Measurements from ENCODE around the gene SERPINB13. TPM values are rescaled to one million over a fixed set of nuclear protein-coding genes. Genes with fewer than 3 reads are reported as not detected.
A peak's percentile ranks its signal among the peaks of the same experiment; 100 is the strongest.
"Not testable (repeated sequence)": the region's sequence is repeated elsewhere in the genome, so short reads cannot be mapped to it uniquely, and the experiment has no call there.

Gene SERPINB13
- polyA plus RNA-seq, 1 donor (not counting 4 experiments of a cell fraction or from before 2014, with no cell fraction given): 44.6 TPM

DNA sequence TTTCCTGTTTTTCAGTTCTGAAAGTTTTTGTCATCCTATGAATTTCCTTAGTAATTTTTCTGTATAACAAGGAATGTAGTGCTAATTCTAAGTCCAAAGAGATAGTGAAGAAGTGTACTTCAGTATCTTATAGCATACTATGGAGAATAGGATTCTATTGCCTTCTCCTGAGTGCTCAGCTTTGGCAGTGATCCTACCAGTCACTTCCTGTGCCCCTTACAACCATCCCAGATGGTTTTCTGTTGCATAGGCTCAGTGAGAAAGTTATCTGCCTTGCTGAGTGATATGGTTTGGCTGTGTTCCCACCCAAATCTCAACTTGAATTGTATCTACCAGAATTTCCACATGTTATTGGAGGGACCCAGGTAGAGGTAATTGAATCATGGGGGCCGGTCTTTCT is 57.6 kb downstream of the SERPINB13 start:
- H3K4me2 ChIP-seq (ENCODE audit: control insufficient read depth, extremely low read depth, insufficient read depth, low read depth, low read length); dilution Hi-C loops (cut with MboI; ENCODE audit: extremely low pct_ligation_motif_present, low sequenced_read_pairs); H3K27me3 ChIP-seq (ENCODE audit: control insufficient read depth, extremely low read depth, insufficient read depth, low read length); H3K27ac ChIP-seq (ENCODE audit: control insufficient read depth, insufficient read depth, low read length); H3K9me1 ChIP-seq (ENCODE audit: control insufficient read depth, extremely low read depth, insufficient read depth, low read length); H3K9me3 ChIP-seq (ENCODE audit: control insufficient read depth, low read depth, low read length); H3K79me2 ChIP-seq (ENCODE audit: control insufficient read depth, insufficient read depth, low read length); DNase-seq (ENCODE audit: low read depth, low spot score); H2AFZ ChIP-seq (ENCODE audit: control insufficient read depth, low read length); H4K20me1 ChIP-seq (ENCODE audit: control insufficient read depth, extremely low read depth, insufficient read depth, low read length); H3K4me3 ChIP-seq (ENCODE audit: control insufficient read depth in 2 of 3, extremely low read depth in 1 of 3, insufficient read depth in 2 of 3, low read depth in 1 of 3, low read length in 3 of 3); H3K9ac ChIP-seq (ENCODE audit: control insufficient read depth, extremely low read depth, insufficient read depth, low read length); H3K36me3 ChIP-seq (ENCODE audit: control insufficient read depth in 2 of 2, extremely low read depth in 1 of 2, insufficient read depth in 2 of 2, low read length in 2 of 2); H3K4me1 ChIP-seq (ENCODE audit: control insufficient read depth, extremely low read depth, insufficient read depth, low read length): not testable (repeated sequence)
- peak; percentile 96 for FAIRE-seq

DNA sequence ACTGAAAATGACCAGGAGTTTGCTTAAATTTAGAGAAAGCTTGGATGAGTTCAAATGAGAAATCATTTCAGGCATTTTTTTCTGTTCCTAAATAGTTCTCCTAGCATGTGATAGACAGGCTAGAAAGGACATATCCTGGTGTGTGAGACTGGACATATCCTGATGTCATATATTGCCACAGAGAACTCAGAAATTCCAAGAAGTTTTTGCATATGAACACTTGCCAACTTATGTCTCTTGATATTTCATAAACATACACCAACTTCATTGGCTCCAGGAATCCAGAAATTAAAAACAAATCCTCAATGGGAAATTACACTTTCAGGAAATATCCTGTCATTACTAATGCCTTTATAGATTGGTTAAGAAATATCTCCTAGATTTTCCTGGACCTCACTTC is 59.8 kb downstream of the SERPINB13 start:
- no peak overlapping the region for H3K9ac ChIP-seq (ENCODE audit: control insufficient read depth, extremely low read depth, insufficient read depth, low read length)
- no peak for TF ChIP-seq EZH2 (IDR thresholded peaks at IDR 0.05; ENCODE audit: low read length)
- TF ChIP-seq, protein P1, sequence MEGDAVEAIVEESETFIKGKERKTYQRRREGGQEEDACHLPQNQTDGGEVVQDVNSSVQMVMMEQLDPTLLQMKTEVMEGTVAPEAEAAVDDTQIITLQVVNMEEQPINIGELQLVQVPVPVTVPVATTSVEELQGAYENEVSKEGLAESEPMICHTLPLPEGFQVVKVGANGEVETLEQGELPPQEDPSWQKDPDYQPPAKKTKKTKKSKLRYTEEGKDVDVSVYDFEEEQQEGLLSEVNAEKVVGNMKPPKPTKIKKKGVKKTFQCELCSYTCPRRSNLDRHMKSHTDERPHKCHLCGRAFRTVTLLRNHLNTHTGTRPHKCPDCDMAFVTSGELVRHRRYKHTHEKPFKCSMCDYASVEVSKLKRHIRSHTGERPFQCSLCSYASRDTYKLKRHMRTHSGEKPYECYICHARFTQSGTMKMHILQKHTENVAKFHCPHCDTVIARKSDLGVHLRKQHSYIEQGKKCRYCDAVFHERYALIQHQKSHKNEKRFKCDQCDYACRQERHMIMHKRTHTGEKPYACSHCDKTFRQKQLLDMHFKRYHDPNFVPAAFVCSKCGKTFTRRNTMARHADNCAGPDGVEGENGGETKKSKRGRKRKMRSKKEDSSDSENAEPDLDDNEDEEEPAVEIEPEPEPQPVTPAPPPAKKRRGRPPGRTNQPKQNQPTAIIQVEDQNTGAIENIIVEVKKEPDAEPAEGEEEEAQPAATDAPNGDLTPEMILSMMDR (optimal IDR thresholded peaks at IDR 0.05 in 1 of 3, IDR thresholded peaks at IDR 0.05 in 1 of 3, conservative IDR thresholded peaks at IDR 0.05 in 1 of 3; ENCODE audit: extremely low read depth in 1 of 3, insufficient read depth in 2 of 3, low read length in 3 of 3): no peak
- H3K4me1 ChIP-seq (ENCODE audit: control insufficient read depth, extremely low read depth, insufficient read depth, low read length): peaks cover 3% of the 10 kb centered on the region
- no peaks in the 10 kb centered on the region for H3K9me3 ChIP-seq (ENCODE audit: control insufficient read depth, low read depth, low read length)
- no peaks in the 10 kb centered on the region for H3K79me2 ChIP-seq (ENCODE audit: control insufficient read depth, insufficient read depth, low read length)
- dilution Hi-C loops (cut with MboI; ENCODE audit: extremely low pct_ligation_motif_present, low sequenced_read_pairs): no loop called here
- H2AFZ ChIP-seq (ENCODE audit: control insufficient read depth, low read length): no peak overlapping the region
- no peaks in the 10 kb centered on the region for H4K20me1 ChIP-seq (ENCODE audit: control insufficient read depth, extremely low read depth, insufficient read depth, low read length)
- H3K4me3 ChIP-seq (ENCODE audit: control insufficient read depth in 2 of 3, extremely low read depth in 1 of 3, insufficient read depth in 2 of 3, low read depth in 1 of 3, low read length in 3 of 3): no peak overlapping the region
- H3K27ac ChIP-seq (ENCODE audit: control insufficient read depth, insufficient read depth, low read length): no peak overlapping the region
- H3K9me1 ChIP-seq (ENCODE audit: control insufficient read depth, extremely low read depth, insufficient read depth, low read length): no peaks in the 10 kb centered on the region
- DNase-seq (ENCODE audit: low read depth, low spot score) (no peak), FAIRE-seq (no peak)
- no peaks in the 10 kb centered on the region for H3K27me3 ChIP-seq (ENCODE audit: control insufficient read depth, extremely low read depth, insufficient read depth, low read length)
- H3K4me2 ChIP-seq (ENCODE audit: control insufficient read depth, extremely low read depth, insufficient read depth, low read depth, low read length): no peak overlapping the region
- no peaks in the 10 kb centered on the region for H3K36me3 ChIP-seq (ENCODE audit: control insufficient read depth in 2 of 2, extremely low read depth in 1 of 2, insufficient read depth in 2 of 2, low read length in 2 of 2)

DNA sequence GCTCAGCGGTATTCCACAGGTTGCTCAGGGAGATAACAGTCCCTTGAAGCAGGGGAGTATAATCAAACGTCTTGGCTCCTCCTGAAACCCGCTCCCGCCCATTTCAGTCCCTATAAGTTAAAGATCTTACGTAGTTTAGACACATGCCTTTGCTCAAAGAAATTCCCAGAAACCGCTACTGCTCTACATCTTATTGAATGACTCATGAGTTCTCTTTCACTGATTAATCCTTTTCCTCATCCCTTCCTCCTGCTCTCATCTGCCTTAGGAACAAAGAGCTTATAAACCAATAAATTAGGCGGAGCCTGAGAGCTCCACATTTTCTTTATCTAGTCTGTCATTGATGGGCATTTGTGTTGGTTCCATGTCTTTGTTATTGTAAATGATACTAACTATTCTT is 61.1 kb downstream of the SERPINB13 start:
- Histone ChIP-seq H3K27ac (ENCODE audit: control insufficient read depth, insufficient read depth, low read length) (no peak overlapping the region), H3K36me3 (ENCODE audit: control insufficient read depth in 2 of 2, extremely low read depth in 1 of 2, insufficient read depth in 2 of 2, low read length in 2 of 2) (no peaks in the 10 kb centered on the region), H4K20me1 (ENCODE audit: control insufficient read depth, extremely low read depth, insufficient read depth, low read length) (no peaks in the 10 kb centered on the region), H3K4me1 (ENCODE audit: control insufficient read depth, extremely low read depth, insufficient read depth, low read length) (no peaks in the 10 kb centered on the region), H3K4me3 (ENCODE audit: control insufficient read depth in 2 of 3, extremely low read depth in 1 of 3, insufficient read depth in 2 of 3, low read depth in 1 of 3, low read length in 3 of 3) (no peak overlapping the region), H3K4me2 (ENCODE audit: control insufficient read depth, extremely low read depth, insufficient read depth, low read depth, low read length) (no peak overlapping the region), H3K27me3 (ENCODE audit: control insufficient read depth, extremely low read depth, insufficient read depth, low read length) (no peaks in the 10 kb centered on the region), H3K9ac (ENCODE audit: control insufficient read depth, extremely low read depth, insufficient read depth, low read length) (no peak overlapping the region), H3K9me1 (ENCODE audit: control insufficient read depth, extremely low read depth, insufficient read depth, low read length) (no peaks in the 10 kb centered on the region), H3K79me2 (ENCODE audit: control insufficient read depth, insufficient read depth, low read length) (no peaks in the 10 kb centered on the region), H2AFZ (ENCODE audit: control insufficient read depth, low read length) (no peak overlapping the region), H3K9me3 (ENCODE audit: control insufficient read depth, low read depth, low read length) (no peaks in the 10 kb centered on the region)
- dilution Hi-C loops (cut with MboI; ENCODE audit: extremely low pct_ligation_motif_present, low sequenced_read_pairs): no loop called here
- TF ChIP-seq, protein P1 (optimal IDR thresholded peaks at IDR 0.05 in 1 of 3, IDR thresholded peaks at IDR 0.05 in 1 of 3, conservative IDR thresholded peaks at IDR 0.05 in 1 of 3; ENCODE audit: extremely low read depth in 1 of 3, insufficient read depth in 2 of 3, low read length in 3 of 3): no peak
- TF ChIP-seq EZH2 (IDR thresholded peaks at IDR 0.05; ENCODE audit: low read length): no peak
- FAIRE-seq (peak; percentile 17), DNase-seq (ENCODE audit: low read depth, low spot score) (no peak)

Measured in keratinocyte (primary cell).